ENCODE measurements around the gene GTPBP4. TPM values are rescaled to one million over a fixed set of nuclear protein-coding genes. Genes with fewer than 3 reads are reported as not detected.

Gene GTPBP4
- total RNA-seq, 2 experiments from 2014 or later = 107 TPM

DNA sequence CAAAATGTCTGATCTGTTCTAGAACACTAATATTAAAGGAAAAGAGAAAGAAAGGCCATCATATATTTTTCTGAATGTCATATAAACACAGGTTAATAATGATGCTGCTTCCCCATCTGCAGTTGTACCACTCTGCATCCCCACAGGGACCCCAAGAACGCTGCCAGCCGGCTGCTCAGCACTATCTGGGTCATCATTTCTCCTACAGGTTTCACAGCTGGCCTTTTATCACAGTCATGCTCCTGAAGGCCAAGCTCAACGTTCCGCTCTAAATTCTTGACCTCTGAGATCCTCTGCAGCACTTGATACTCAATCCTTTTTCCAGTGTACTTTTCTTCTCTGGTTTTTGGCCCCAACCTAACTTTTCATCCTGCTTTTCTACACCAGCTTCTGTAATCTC is 55.9 kb downstream of the GTPBP4 start:
- Mint-ChIP-seq H3K4me3 (peak overlapping the region; percentile 71), H3K27me3 (no peaks in the 10 kb centered on the region), H3K4me1 (ENCODE audit: low read depth) (peaks cover 38% of the 10 kb centered on the region), H3K9me3 (no peaks in the 10 kb centered on the region), H3K36me3 (peaks cover 54% of the 10 kb centered on the region), H3K27ac (peak overlapping the region; percentile 91)
- ChIA-PET POLR2A (interaction anchor here (2.0 kb wide), 1 partner anchor 12 kb away, joined by 6 read pairs; the partner anchor contains the start of gene WDR37), CTCF (no interaction called here)
- DNase-seq = no peak
- intact Hi-C loops (cut with micrococcal nuclease) = no loop called here

DNA sequence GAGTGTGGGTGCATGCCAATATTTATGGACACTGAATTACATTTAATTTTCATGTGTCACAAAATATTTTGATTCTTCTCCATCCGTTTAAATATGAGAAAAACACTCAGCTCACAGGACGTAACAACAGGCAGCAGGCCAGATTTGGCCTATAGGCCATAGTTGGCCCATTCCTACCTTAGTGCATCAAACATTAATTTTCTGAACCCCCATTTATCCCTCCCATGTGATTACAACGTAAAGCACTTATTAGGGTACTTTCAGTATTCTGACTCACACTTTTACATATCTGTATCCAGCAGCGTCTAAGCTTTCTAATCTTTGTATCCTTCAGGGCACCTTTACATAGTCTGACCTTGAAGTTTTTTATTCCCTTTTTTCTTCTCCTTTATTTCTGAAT is 56.7 kb downstream of the GTPBP4 start:
- CTCF ChIA-PET = no interaction called here
- no peak for DNase-seq
- no peaks in the 10 kb centered on the region for H3K9me3 Mint-ChIP-seq
- POLR2A ChIA-PET = interaction anchor here (2.0 kb wide), 1 partner anchor 11 kb away, joined by 6 read pairs; the partner anchor contains the start of gene WDR37
- peak overlapping the region; percentile 71 for H3K4me3 Mint-ChIP-seq
- peaks cover 56% of the 10 kb centered on the region for H3K36me3 Mint-ChIP-seq
- H3K27me3 Mint-ChIP-seq = no peaks in the 10 kb centered on the region
- H3K27ac Mint-ChIP-seq = peak overlapping the region; percentile 91
- intact Hi-C loops (cut with micrococcal nuclease) = no loop called here
- H3K4me1 Mint-ChIP-seq (ENCODE audit: low read depth) = peaks cover 38% of the 10 kb centered on the region

DNA sequence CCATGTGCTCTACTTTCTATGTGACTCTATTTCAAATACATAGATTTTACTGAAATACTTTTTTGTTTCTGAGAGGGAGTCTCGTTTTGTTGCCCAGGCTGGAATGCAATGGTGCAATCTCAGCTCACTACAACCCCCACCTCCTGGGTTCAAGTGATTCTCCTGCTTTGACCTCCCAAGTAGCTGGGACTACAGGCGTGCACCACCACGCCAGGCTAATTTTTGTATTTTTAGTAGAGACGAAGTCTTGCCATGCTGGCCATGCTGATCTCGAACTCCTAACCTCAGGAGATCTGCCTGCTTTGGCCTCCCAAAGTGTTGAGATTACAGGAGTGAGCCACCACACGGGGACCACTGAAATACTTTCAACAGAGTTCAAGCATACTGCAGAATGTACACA is 57.2 kb downstream of the GTPBP4 start:
- ChIA-PET CTCF (no interaction called here), POLR2A (interaction anchor here (2.0 kb wide), 1 partner anchor 11 kb away, joined by 6 read pairs; the partner anchor contains the start of gene WDR37)
- DNase-seq = no peak
- Mint-ChIP-seq H3K9me3 (no peaks in the 10 kb centered on the region), H3K36me3 (peaks cover 51% of the 10 kb centered on the region), H3K27ac (peak overlapping the region; percentile 91), H3K4me1 (ENCODE audit: low read depth) (peaks cover 39% of the 10 kb centered on the region), H3K4me3 (peak overlapping the region; percentile 71), H3K27me3 (no peaks in the 10 kb centered on the region)
- intact Hi-C loops (cut with micrococcal nuclease) = no loop called here

DNA sequence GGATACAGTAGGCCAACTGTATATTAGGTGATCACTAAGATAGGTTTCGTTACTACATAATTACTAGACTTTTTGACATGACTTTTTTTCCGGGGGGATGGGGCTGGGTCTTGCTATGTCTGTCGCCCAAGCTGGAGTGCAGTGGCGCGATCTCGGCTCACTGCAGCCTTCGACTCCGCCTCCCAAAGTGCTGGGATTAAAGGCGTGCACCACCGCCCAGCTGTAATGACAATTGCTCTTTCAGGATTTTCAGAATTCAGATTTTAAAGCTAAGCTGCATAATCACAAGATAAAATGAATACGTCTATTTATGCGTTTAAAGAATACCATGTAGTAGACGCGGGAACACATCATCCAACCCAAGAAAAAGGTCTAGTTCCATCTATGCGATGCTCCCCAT is 59.7 kb downstream of the GTPBP4 start:
- peaks cover 50% of the 10 kb centered on the region for H3K36me3 Mint-ChIP-seq
- intact Hi-C loops (cut with micrococcal nuclease) = loop anchor here (1.0 to 2.0 kb wide), 3 partner anchors 8 to 60 kb away; partner anchors contain the start of genes GTPBP4 and WDR37
- H3K4me1 Mint-ChIP-seq (ENCODE audit: low read depth) = peaks cover 64% of the 10 kb centered on the region
- CTCF ChIA-PET = no interaction called here
- H3K27me3 Mint-ChIP-seq = no peaks in the 10 kb centered on the region
- peak; percentile 42 for DNase-seq
- no peaks in the 10 kb centered on the region for H3K9me3 Mint-ChIP-seq
- POLR2A ChIA-PET = interaction anchor here (1.2 to 1.9 kb wide), 3 partner anchors 10 to 60 kb away, joined by 6 to 14 read pairs (median 7); partner anchors contain the start of gene GTPBP4
- H3K27ac Mint-ChIP-seq = peak overlapping the region; percentile 98
- peak overlapping the region; percentile 93 for H3K4me3 Mint-ChIP-seq

DNA sequence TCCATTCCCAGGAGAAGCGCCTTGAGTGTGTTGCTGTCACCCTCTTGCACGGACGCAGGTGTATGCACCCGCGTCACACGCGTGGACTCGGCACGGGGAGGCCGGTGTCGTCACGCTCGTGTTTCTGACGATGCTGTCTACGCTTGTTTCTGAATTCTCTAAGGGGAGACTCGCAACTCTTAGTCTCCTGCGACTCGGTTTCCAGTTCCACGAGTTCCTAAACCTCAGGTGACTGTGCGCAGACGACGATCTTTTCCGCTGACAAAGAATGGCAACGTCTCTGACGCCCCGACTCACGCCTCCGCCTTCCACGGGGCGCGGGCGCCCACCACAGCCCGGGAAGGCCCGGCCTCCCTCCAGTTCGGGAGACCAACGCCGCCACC is 60.1 kb downstream of the GTPBP4 start:
- Mint-ChIP-seq H3K27me3 (no peaks in the 10 kb centered on the region), H3K4me3 (peak overlapping the region; percentile 93), H3K4me1 (ENCODE audit: low read depth) (peaks cover 64% of the 10 kb centered on the region), H3K27ac (peak overlapping the region; percentile 98), H3K36me3 (peaks cover 46% of the 10 kb centered on the region), H3K9me3 (no peaks in the 10 kb centered on the region)
- POLR2A ChIA-PET = interaction anchor here (0.9 to 1.9 kb wide), 7 partner anchors 10 to 60 kb away, joined by 3 to 14 read pairs (median 5); partner anchors contain the start of gene GTPBP4
- peak; percentile 76 for DNase-seq
- intact Hi-C loops (cut with micrococcal nuclease) = loop anchor here (1.0 to 2.0 kb wide), 3 partner anchors 8 to 60 kb away; partner anchors contain the start of genes GTPBP4 and WDR37
- CTCF ChIA-PET = interaction anchor here (1.8 kb wide), 1 partner anchor 60 kb away, joined by 6 read pairs; the partner anchor contains the start of gene GTPBP4

DNA sequence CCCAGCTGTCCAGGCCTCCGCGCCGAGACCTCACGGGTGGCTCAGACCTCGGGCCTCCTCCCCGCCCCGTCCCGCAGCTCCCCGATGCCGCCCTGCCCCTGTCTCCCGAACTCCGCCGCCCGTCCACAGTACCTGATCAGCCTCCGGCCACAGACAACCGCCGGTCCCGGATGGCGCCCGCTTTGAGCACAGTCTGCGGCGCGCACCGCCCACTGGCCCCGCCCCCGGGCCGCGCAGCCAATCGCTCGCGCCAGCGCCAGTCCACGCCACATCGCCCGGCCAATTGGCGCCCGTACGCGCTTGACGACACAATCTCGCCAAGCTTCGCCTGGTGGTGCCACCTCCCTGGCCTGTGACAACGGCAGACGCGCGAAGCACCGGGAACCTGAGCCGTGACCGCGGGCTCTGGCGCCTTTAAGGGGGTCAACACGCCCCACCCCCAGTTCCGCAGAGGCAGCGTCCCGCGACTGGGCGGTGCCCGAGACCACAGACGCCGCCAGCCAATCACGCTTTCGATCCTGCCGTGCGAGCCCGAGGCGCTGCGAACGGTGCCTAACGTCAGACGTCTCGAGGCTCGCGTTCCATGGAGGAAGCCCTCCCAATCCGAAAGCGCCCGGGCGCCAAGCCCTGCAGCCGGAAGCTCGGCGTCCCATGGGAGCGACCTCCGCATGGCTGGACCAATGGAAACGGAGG is 60.6 kb downstream of the GTPBP4 start, which contains the start of gene IDI1:
Gene IDI1 (minus strand): TSS at position 388 of the 693 bp plus-strand sequence. CDS start 116 bp downstream, at position 272.
- Mint-ChIP-seq H3K36me3 (peaks cover 47% of the 10 kb centered on the region), H3K27me3 (no peaks in the 10 kb centered on the region), H3K4me3 (peak within 1 kb of the TSS; percentile 93), H3K4me1 (ENCODE audit: low read depth) (peaks cover 64% of the 10 kb centered on the region), H3K9me3 (no peaks in the 10 kb centered on the region), H3K27ac (peak within 1 kb of the TSS; percentile 98)
- ChIA-PET CTCF (interaction anchor here (1.2 to 1.8 kb wide), 3 partner anchors 16 to 61 kb away, joined by 3 to 6 read pairs (median 6); partner anchors contain the start of gene GTPBP4), POLR2A (interaction anchor here (0.7 to 1.9 kb wide), 10 partner anchors 9 to 310 kb away, joined by 3 to 14 read pairs (median 4); partner anchors contain the start of genes GTPBP4 and LARP4B)
- intact Hi-C loops (cut with micrococcal nuclease) = loop anchor here (1.0 to 2.0 kb wide), 5 partner anchors 7 to 118 kb away; partner anchors contain the start of genes GTPBP4, LARP4B and WDR37
- DNase-seq = peak; percentile 97

DNA sequence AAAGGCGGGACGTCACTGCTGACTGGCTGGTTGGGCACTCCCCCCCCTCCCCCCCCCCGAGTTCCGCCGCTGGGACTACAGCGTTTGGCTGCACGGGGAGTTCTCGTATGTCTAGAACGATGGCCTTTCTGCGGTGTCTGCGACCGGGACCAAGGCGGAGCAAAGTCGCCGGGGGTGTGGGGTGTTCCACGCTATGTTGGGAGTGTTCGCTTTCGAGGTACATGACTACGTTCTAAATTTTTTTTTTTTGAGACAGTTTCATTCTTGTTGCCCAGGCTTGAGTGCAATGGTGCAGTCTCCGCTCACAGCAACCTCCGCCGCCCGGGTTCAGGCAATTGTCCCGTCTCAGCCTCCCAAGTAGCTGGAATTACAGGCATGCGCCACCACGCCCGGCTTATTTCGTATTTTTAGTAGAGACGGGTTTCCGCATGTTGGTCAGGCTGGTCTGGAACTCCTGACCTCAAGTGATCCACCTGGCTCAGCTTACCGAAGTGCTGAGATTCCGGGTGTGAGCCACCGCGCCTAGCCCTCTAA is 61.3 kb downstream of the GTPBP4 start:
- no peak for DNase-seq
- Mint-ChIP-seq H3K9me3 (no peaks in the 10 kb centered on the region), H3K4me3 (peak overlapping the region; percentile 93), H3K27ac (peak overlapping the region; percentile 98), H3K27me3 (no peaks in the 10 kb centered on the region), H3K4me1 (ENCODE audit: low read depth) (peaks cover 64% of the 10 kb centered on the region), H3K36me3 (peaks cover 45% of the 10 kb centered on the region)
- POLR2A ChIA-PET = interaction anchor here (0.7 to 1.9 kb wide), 11 partner anchors 8 to 310 kb away, joined by 3 to 14 read pairs (median 5); partner anchors contain the start of genes GTPBP4 and LARP4B
- CTCF ChIA-PET = interaction anchor here (0.7 to 1.8 kb wide), 4 partner anchors 15 to 319 kb away, joined by 3 to 6 read pairs (median 4); partner anchors contain the start of gene GTPBP4
- intact Hi-C loops (cut with micrococcal nuclease) = loop anchor here (1.0 to 2.0 kb wide), 3 partner anchors 13 to 118 kb away; partner anchors contain the start of gene LARP4B

DNA sequence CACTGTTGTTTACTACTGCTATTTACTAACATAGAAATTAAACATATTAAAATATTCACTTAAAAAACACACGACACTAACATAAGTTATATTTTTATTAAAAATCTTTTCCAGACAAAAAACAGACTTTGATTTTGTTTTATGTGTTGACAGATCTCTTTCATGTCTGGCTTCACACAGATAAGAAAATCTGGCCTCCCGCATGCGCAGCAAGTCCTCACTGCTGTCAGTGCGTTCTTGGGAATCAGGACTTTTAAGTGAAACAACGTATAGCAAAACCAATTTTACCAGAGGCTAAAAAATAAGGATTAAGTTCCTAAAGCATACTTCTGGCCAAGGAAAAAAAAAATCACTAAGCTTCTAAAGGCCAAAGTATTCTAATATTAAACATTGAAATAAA is 61.9 kb downstream of the GTPBP4 start:
- H3K4me3 Mint-ChIP-seq = peak overlapping the region; percentile 93
- intact Hi-C loops (cut with micrococcal nuclease) = no loop called here
- peak; percentile 37 for DNase-seq

DNA sequence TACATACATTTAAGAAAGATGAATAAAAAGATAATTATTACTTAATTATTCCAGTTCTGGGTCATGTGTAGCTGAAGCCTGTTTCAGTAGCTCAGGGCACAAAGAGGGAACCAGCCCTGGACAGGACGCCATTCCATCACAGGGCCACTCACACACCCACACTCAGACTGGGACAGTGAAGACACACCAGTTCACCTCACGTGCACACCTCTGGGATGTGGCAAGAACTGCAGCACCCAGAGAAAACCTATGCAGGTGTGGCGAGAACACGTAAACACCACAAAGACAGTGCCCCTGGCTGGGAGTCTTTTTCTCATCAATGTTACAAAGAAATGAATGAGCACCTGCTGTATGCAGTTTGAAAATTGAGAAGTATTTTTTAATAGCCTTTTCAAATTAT is 62.3 kb downstream of the GTPBP4 start:
- CTCF ChIA-PET = interaction anchor here (0.6 to 1.6 kb wide), 5 partner anchors 12 to 156 kb away, joined by 3 to 6 read pairs (median 3); no protein-coding TSS in a partner anchor
- peak; percentile 73 for DNase-seq
- intact Hi-C loops (cut with micrococcal nuclease) = no loop called here
- no peaks in the 10 kb centered on the region for H3K27me3 Mint-ChIP-seq
- peak overlapping the region; percentile 98 for H3K27ac Mint-ChIP-seq
- peaks cover 39% of the 10 kb centered on the region for H3K36me3 Mint-ChIP-seq
- peak overlapping the region; percentile 93 for H3K4me3 Mint-ChIP-seq
- POLR2A ChIA-PET = interaction anchor here (1.1 to 1.2 kb wide), 2 partner anchors 9 to 14 kb away, joined by 5 to 6 read pairs; no protein-coding TSS in a partner anchor
- H3K4me1 Mint-ChIP-seq (ENCODE audit: low read depth) = peaks cover 64% of the 10 kb centered on the region
- no peaks in the 10 kb centered on the region for H3K9me3 Mint-ChIP-seq

More for the DNA sequence above, 61.9 kb downstream of the GTPBP4 start:
- Mint-ChIP-seq H3K27ac (peak overlapping the region; percentile 98), H3K36me3 (peaks cover 42% of the 10 kb centered on the region), H3K9me3 (no peaks in the 10 kb centered on the region), H3K27me3 (no peaks in the 10 kb centered on the region), H3K4me1 (ENCODE audit: low read depth) (peaks cover 64% of the 10 kb centered on the region)
- POLR2A ChIA-PET = interaction anchor here (1.1 to 1.9 kb wide), 3 partner anchors 9 to 62 kb away, joined by 5 to 6 read pairs (median 6); partner anchors contain the start of gene GTPBP4
- CTCF ChIA-PET = interaction anchor here (0.6 to 1.8 kb wide), 6 partner anchors 13 to 319 kb away, joined by 3 to 6 read pairs (median 3); partner anchors contain the start of gene GTPBP4

DNA sequence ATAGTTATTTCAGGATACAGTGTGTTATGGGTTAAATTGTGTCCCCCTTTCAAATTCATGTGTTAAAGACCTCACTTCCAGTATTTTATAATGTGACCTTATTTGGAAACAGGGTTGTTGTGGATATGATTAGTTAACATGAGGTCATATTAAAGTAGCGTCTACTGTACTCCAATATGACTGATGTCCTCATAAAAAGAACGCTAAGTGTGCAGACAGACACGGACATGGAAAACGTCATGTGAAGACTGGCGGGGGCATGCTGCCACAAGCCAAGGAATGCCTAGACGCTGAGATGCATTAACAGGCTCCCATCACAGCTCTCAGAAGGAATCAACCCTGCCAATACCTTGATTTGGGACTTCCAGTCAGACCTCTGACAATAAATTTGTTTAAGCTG is 66.5 kb downstream of the GTPBP4 start:
- H3K9me3 Mint-ChIP-seq = no peaks in the 10 kb centered on the region
- intact Hi-C loops (cut with micrococcal nuclease) = no loop called here
- H3K27ac Mint-ChIP-seq = no peak overlapping the region
- no peak for DNase-seq
- H3K4me3 Mint-ChIP-seq = peak overlapping the region; percentile 83
- H3K36me3 Mint-ChIP-seq = peaks cover 34% of the 10 kb centered on the region
- CTCF ChIA-PET = no interaction called here
- H3K4me1 Mint-ChIP-seq (ENCODE audit: low read depth) = peaks cover 77% of the 10 kb centered on the region
- no peaks in the 10 kb centered on the region for H3K27me3 Mint-ChIP-seq
- POLR2A ChIA-PET = interaction anchor here (2.5 kb wide), 1 partner anchor 67 kb away, joined by 11 read pairs; the partner anchor contains the start of gene GTPBP4

DNA sequence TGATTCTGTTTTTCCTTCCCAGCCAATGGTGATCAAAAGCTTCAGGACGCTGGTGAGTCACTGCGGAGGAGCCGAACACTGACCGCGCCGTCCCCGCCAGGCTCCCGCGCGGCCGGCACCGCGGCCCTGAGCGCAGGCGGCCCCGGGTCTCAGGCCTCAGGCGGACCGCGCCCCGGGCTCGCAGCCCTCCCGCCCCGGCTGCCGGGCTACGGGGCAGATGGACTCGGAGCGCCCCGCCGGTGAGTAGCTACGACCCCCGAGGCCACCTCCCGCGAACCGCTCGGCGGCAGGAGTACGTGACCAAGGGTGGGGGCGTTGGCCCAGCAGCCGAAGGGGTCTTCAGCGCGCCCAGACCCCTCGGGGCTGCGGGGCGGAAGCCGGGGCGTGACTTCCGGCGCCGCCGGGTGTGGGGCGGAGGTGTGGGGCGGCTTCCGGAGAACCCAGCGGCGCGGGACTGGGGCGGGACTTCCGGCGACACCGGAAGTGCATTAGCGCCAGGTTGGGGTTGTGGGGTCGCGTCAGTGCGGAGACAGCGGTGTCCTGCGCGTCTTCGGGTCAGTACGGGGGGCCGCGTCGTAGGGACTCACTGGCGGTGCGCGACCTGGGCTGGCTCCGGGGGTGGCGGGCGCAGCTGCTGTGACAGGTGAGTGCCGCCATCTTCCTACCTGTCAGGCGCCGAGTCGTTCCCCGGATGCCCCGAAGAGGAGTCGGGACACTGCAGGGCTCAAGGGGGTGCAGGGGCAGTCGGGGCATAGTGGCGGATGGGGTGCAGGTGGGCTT is 68.3 kb downstream of the GTPBP4 start, which contains the start of gene WDR37:
Gene WDR37 (plus strand): TSS at position 60 of the 780 bp plus-strand sequence. CDS start 15,771 bp downstream, outside the sequence.
- Mint-ChIP-seq H3K4me1 (ENCODE audit: low read depth) (peaks cover 82% of the 10 kb centered on the region), H3K4me3 (peak within 1 kb of the TSS; percentile 92), H3K36me3 (peaks cover 28% of the 10 kb centered on the region), H3K27me3 (no peaks in the 10 kb centered on the region), H3K9me3 (no peaks in the 10 kb centered on the region), H3K27ac (peak within 1 kb of the TSS; percentile 93)
- POLR2A ChIA-PET = interaction anchor here (0.6 to 2.5 kb wide), 7 partner anchors 12 to 552 kb away, joined by 4 to 11 read pairs (median 5); partner anchors contain the start of genes GTPBP4 and LARP4B
- DNase-seq = peak; percentile 90
- CTCF ChIA-PET = interaction anchor here (0.8 to 1.6 kb wide), 2 partner anchors 25 to 68 kb away, joined by 4 read pairs; partner anchors contain the start of gene GTPBP4
- intact Hi-C loops (cut with micrococcal nuclease) = loop anchor here (1.0 kb wide), 1 partner anchor 8 kb away; no protein-coding TSS in a partner anchor

Data from activated CD4-positive, alpha-beta memory T cell treated with anti-CD3 and anti-CD28 coated beads for 36 hours (primary cell).